Measurements from ENCODE around the gene RCOR3. TPM values are rescaled to one million over a fixed set of nuclear protein-coding genes. Genes with fewer than 3 reads are reported as not detected.
A peak's percentile ranks its signal among the peaks of the same experiment; 100 is the strongest.

Gene RCOR3
- total RNA-seq (ENCODE audit: low replicate concordance), result 31.3 and 44.8 TPM in 2 replicates

GRCh38 chr1:211258756-211259637 is at the start of gene RCOR3:
Gene RCOR3, plus strand, starts transcription at chr1:211259366. Its CDS starts 195 bp downstream, at chr1:211259561.
- H3K9ac ChIP-seq, result peak within 1 kb of the TSS; percentile 85
- H3K27ac Mint-ChIP-seq, result peak within 1 kb of the TSS; percentile 98
- H3K4me1 ChIP-seq, result peaks cover 17% of the 10 kb centered on the region
- H3K36me3 ChIP-seq, result no peaks in the 10 kb centered on the region
- H4K20me1 ChIP-seq (ENCODE audit: low read depth), result peaks cover 6% of the 10 kb centered on the region
- H3K4me2 ChIP-seq, result peak within 1 kb of the TSS; percentile 93
- peaks cover 49% of the 10 kb centered on the region for H3K79me2 ChIP-seq (ENCODE audit: low read depth)
- peaks cover 5% of the 10 kb centered on the region for H3K27me3 Mint-ChIP-seq (ENCODE audit: insufficient read depth, low read depth)
- peak within 1 kb of the TSS; percentile 81 for H2AFZ ChIP-seq (replicated peaks)
- peaks cover 9% of the 10 kb centered on the region for H3K36me3 Mint-ChIP-seq
- H3K9me3 ChIP-seq (ENCODE audit: low read depth), result no peaks in the 10 kb centered on the region
- peaks cover 23% of the 10 kb centered on the region for H3K4me1 Mint-ChIP-seq
- H3K27ac ChIP-seq, result peak within 1 kb of the TSS; percentile 99
- H3K4me3 Mint-ChIP-seq, result peak within 1 kb of the TSS; percentile 89
- no peaks in the 10 kb centered on the region for H3K27me3 ChIP-seq
- peak; percentile 96 for DNase-seq (ENCODE audit: low spot score)
- peaks cover 47% of the 10 kb centered on the region for H3F3A ChIP-seq (ENCODE audit: low read depth)
- H3K4me3 ChIP-seq, result peak within 1 kb of the TSS; percentile 78
- TF ChIP-seq EZH2 (IDR thresholded peaks at IDR 0.05) (peak; percentile 28), CTCF (IDR thresholded peaks at IDR 0.05) (peak; percentile 77), EZH2phosphoT487 (IDR thresholded peaks at IDR 0.05) (peak; percentile 32)
- H3K9me3 Mint-ChIP-seq, result no peaks in the 10 kb centered on the region

- H2AFZ ChIP-seq (replicated peaks), result no peak overlapping the region
- H4K20me1 ChIP-seq (ENCODE audit: low read depth), result no peaks in the 10 kb centered on the region
- H3K4me3 Mint-ChIP-seq, result no peak overlapping the region
- no peak for DNase-seq (ENCODE audit: low spot score)
- H3K27ac ChIP-seq, result no peak overlapping the region
- H3K79me2 ChIP-seq (ENCODE audit: low read depth), result no peaks in the 10 kb centered on the region
- peaks cover 2% of the 10 kb centered on the region for H3K27me3 Mint-ChIP-seq (ENCODE audit: insufficient read depth, low read depth)
- H3K27me3 ChIP-seq, result no peaks in the 10 kb centered on the region
- TF ChIP-seq EZH2 (IDR thresholded peaks at IDR 0.05), result no peak
- TF ChIP-seq CTCF (IDR thresholded peaks at IDR 0.05), result no peak
- TF ChIP-seq EZH2phosphoT487 (IDR thresholded peaks at IDR 0.05), result no peak
- H3K4me1 Mint-ChIP-seq, result no peaks in the 10 kb centered on the region
- H3K9ac ChIP-seq, result no peak overlapping the region
- H3K9me3 ChIP-seq (ENCODE audit: low read depth), result no peaks in the 10 kb centered on the region
- H3K9me3 Mint-ChIP-seq, result peaks cover 7% of the 10 kb centered on the region
- H3K4me2 ChIP-seq, result no peak overlapping the region
- no peaks in the 10 kb centered on the region for H3K36me3 Mint-ChIP-seq
- no peak overlapping the region for H3K27ac Mint-ChIP-seq
- H3K4me1 ChIP-seq, result no peaks in the 10 kb centered on the region
- H3F3A ChIP-seq (ENCODE audit: low read depth), result no peaks in the 10 kb centered on the region
- no peaks in the 10 kb centered on the region for H3K36me3 ChIP-seq
- H3K4me3 ChIP-seq, result no peak overlapping the region
Observed at GRCh38 chr1:211210052-211210451, 49.1 kb upstream of the RCOR3 start.

GRCh38 chr1:211210965-211211364 is 48.2 kb upstream of the RCOR3 start:
- H3K36me3 Mint-ChIP-seq, result no peaks in the 10 kb centered on the region
- H3K4me1 Mint-ChIP-seq, result no peaks in the 10 kb centered on the region
- H4K20me1 ChIP-seq (ENCODE audit: low read depth), result no peaks in the 10 kb centered on the region
- H3K4me3 ChIP-seq, result no peak overlapping the region
- H3K4me1 ChIP-seq, result no peaks in the 10 kb centered on the region
- no peaks in the 10 kb centered on the region for H3K9me3 ChIP-seq (ENCODE audit: low read depth)
- no peaks in the 10 kb centered on the region for H3K27me3 ChIP-seq
- H3K9ac ChIP-seq, result no peak overlapping the region
- H3K27ac Mint-ChIP-seq, result no peak overlapping the region
- no peak for DNase-seq (ENCODE audit: low spot score)
- no peaks in the 10 kb centered on the region for H3K36me3 ChIP-seq
- no peaks in the 10 kb centered on the region for H3K79me2 ChIP-seq (ENCODE audit: low read depth)
- no peak overlapping the region for H3K4me2 ChIP-seq
- H3K27ac ChIP-seq, result no peak overlapping the region
- H2AFZ ChIP-seq (replicated peaks), result no peak overlapping the region
- H3K4me3 Mint-ChIP-seq, result no peak overlapping the region
- no peaks in the 10 kb centered on the region for H3F3A ChIP-seq (ENCODE audit: low read depth)
- peaks cover 7% of the 10 kb centered on the region for H3K9me3 Mint-ChIP-seq
- no peak for TF ChIP-seq CTCF (IDR thresholded peaks at IDR 0.05)
- no peak for TF ChIP-seq EZH2 (IDR thresholded peaks at IDR 0.05)
- no peak for TF ChIP-seq EZH2phosphoT487 (IDR thresholded peaks at IDR 0.05)
- peaks cover 2% of the 10 kb centered on the region for H3K27me3 Mint-ChIP-seq (ENCODE audit: insufficient read depth, low read depth)
